HEK293 (cell line): ENCODE measurements around the gene CCDC61.

Source experiments
- GLIS1 ChIP-seq: fragments of 450-650 bp; formaldehyde crosslinking; IDR thresholded peaks from 2 replicates; pipeline ENCODE4 v1.5.1; 2016; ENCODE audit warnings: missing biosample characterization, missing genetic modification characterization
- INSM2 ChIP-seq: fragments of 450-650 bp; formaldehyde crosslinking; IDR thresholded peaks from 2 replicates; pipeline ENCODE4 v1.5.1; 2016; ENCODE audit warnings: missing biosample characterization, missing genetic modification characterization
- KLF17 ChIP-seq: fragments of 450-650 bp; formaldehyde crosslinking; IDR thresholded peaks from 2 replicates; pipeline ENCODE4 v1.5.1; 2016; ENCODE audit warnings: missing biosample characterization, missing genetic modification characterization
- SP7 ChIP-seq: fragments of 450-650 bp; formaldehyde crosslinking; IDR thresholded peaks from 2 replicates; pipeline ENCODE4 v1.5.1; 2016; ENCODE audit warnings: missing biosample characterization, missing genetic modification characterization
- YY2 ChIP-seq: fragments of 450-650 bp; formaldehyde crosslinking; IDR thresholded peaks from 2 replicates; pipeline ENCODE4 v1.5.1; 2016; ENCODE audit warnings: missing biosample characterization, missing genetic modification characterization
- ZBTB11 ChIP-seq: fragments of 450-650 bp; formaldehyde crosslinking; conservative IDR thresholded peaks from 2 replicates; pipeline ENCODE4 v1.5.1; 2016; ENCODE audit warnings: low read depth, missing biosample characterization, missing genetic modification characterization
- ZBTB21 ChIP-seq: fragments of 450-650 bp; formaldehyde crosslinking; IDR thresholded peaks from 2 replicates; pipeline ENCODE4 v1.5.1; 2017; ENCODE audit warnings: missing biosample characterization, missing genetic modification characterization
- ZFP69B ChIP-seq: fragments of 450-650 bp; formaldehyde crosslinking; IDR thresholded peaks from 2 replicates; pipeline ENCODE4 v1.5.1; 2016; ENCODE audit warnings: missing biosample characterization, missing genetic modification characterization
- ZNF146 ChIP-seq: fragments of 450-650 bp; formaldehyde crosslinking; IDR thresholded peaks from 2 replicates; pipeline ENCODE4 v1.5.1; 2016; ENCODE audit warnings: missing biosample characterization, missing genetic modification characterization
- ZNF18 ChIP-seq: fragments of 450-650 bp; formaldehyde crosslinking; IDR thresholded peaks from 2 replicates; pipeline ENCODE4 v1.5.1; 2016; ENCODE audit warnings: missing biosample characterization, missing genetic modification characterization
- ZNF335 ChIP-seq: fragments of 450-650 bp; formaldehyde crosslinking; conservative IDR thresholded peaks from 2 replicates; pipeline ENCODE4 v1.5.1; 2016; ENCODE audit warnings: missing biosample characterization, missing genetic modification characterization
- ZNF404 ChIP-seq: fragments of 450-650 bp; formaldehyde crosslinking; IDR thresholded peaks from 2 replicates; pipeline ENCODE4 v1.5.1; 2017; ENCODE audit warnings: missing biosample characterization, missing genetic modification characterization
- ZNF473 ChIP-seq: fragments of 450-650 bp; formaldehyde crosslinking; IDR thresholded peaks from 2 replicates; pipeline ENCODE4 v1.5.1; 2017; ENCODE audit warnings: missing biosample characterization, missing genetic modification characterization
- ZNF48 ChIP-seq: fragments of 450-650 bp; formaldehyde crosslinking; IDR thresholded peaks from 2 replicates; pipeline ENCODE4 v1.5.1; 2016; ENCODE audit warnings: missing biosample characterization, missing genetic modification characterization
- ZNF488 ChIP-seq: fragments of 450-650 bp; formaldehyde crosslinking; IDR thresholded peaks from 2 replicates; pipeline ENCODE4 v1.5.1; 2016; ENCODE audit warnings: missing biosample characterization, missing genetic modification characterization
- ZNF514 ChIP-seq: fragments of 450-650 bp; formaldehyde crosslinking; IDR thresholded peaks from 2 replicates; pipeline ENCODE4 v1.5.1; 2016; ENCODE audit warnings: missing biosample characterization, missing genetic modification characterization
- ZNF548 ChIP-seq: fragments of 450-650 bp; formaldehyde crosslinking; IDR thresholded peaks from 2 replicates; pipeline ENCODE4 v1.5.1; 2016; ENCODE audit warnings: missing biosample characterization, missing genetic modification characterization
- ZNF561 ChIP-seq: fragments of 450-650 bp; IDR thresholded peaks from 2 replicates; pipeline ENCODE4 v1.5.1; 2018; ENCODE audit warnings: missing biosample characterization, missing genetic modification characterization, borderline replicate concordance
- ZNF600 ChIP-seq: fragments of 450-650 bp; formaldehyde crosslinking; IDR thresholded peaks from 2 replicates; pipeline ENCODE4 v1.5.1; 2016; ENCODE audit warnings: missing biosample characterization, missing genetic modification characterization
- ZNF621 ChIP-seq: fragments of 450-650 bp; formaldehyde crosslinking; IDR thresholded peaks from 2 replicates; pipeline ENCODE4 v1.5.1; 2017; ENCODE audit warnings: missing biosample characterization, missing genetic modification characterization
- ZNF623 ChIP-seq: fragments of 450-650 bp; formaldehyde crosslinking; IDR thresholded peaks from 2 replicates; pipeline ENCODE4 v1.5.1; 2016; ENCODE audit warnings: missing biosample characterization, missing genetic modification characterization
- ZNF645 ChIP-seq: fragments of 450-650 bp; formaldehyde crosslinking; IDR thresholded peaks from 2 replicates; pipeline ENCODE4; 2016; ENCODE audit warnings: missing biosample characterization, missing genetic modification characterization
- ZNF660 ChIP-seq: fragments of 450-650 bp; IDR thresholded peaks from 2 replicates; pipeline ENCODE4 v1.5.1; 2018; ENCODE audit warnings: missing biosample characterization, mild to moderate bottlenecking, missing genetic modification characterization
- ZNF76 ChIP-seq: fragments of 450-650 bp; formaldehyde crosslinking; IDR thresholded peaks from 2 replicates; pipeline ENCODE4; 2016; ENCODE audit warnings: low read depth, missing biosample characterization, missing genetic modification characterization, borderline replicate concordance
- ZSCAN30 ChIP-seq: fragments of 450-650 bp; IDR thresholded peaks from 2 replicates; pipeline ENCODE4 v1.5.1; 2018; ENCODE audit warnings: missing biosample characterization, mild to moderate bottlenecking, missing genetic modification characterization, moderate library complexity
- ZSCAN5A ChIP-seq: fragments of 450-650 bp; formaldehyde crosslinking; IDR thresholded peaks from 2 replicates; pipeline ENCODE4 v1.5.1; 2016; ENCODE audit warnings: missing biosample characterization, missing genetic modification characterization

CCDC61 gene

GRCh38 chr19:45952686-45953505 lies 42.4 kb upstream of the CCDC61 start (continued):
- peak; percentile 80 for TF ChIP-seq ZNF335 (tag by site-specific recombination)
- TF ChIP-seq ZNF488 (tag by site-specific recombination), result no peak
- TF ChIP-seq ZSCAN30 (tag by site-specific recombination), result peak; percentile 58; the same call in 1 of the 2 replicates
- TF ChIP-seq ZFP69B, result peak; percentile 54; the same call in 1 of the 2 replicates
- TF ChIP-seq ZNF561, result no peak; the same call in none of the 2 replicates
- TF ChIP-seq ZNF18 (tag by site-specific recombination), result no peak
- no peak for TF ChIP-seq KLF17
- no peak for TF ChIP-seq ZNF514 (tag by site-specific recombination)
- peak; percentile 96 for TF ChIP-seq ZBTB11
- peak; percentile 60 for TF ChIP-seq GLIS1 (tag by site-specific recombination)
- peak; percentile 81 for TF ChIP-seq ZNF660 (tag by site-specific recombination)
- no peak for TF ChIP-seq ZNF473 (tag by site-specific recombination)
- TF ChIP-seq ZNF404, result no peak
- TF ChIP-seq ZNF146 (tag by site-specific recombination), result no peak
- TF ChIP-seq ZNF48 (tag by site-specific recombination), result no peak
- TF ChIP-seq ZNF600 (tag by site-specific recombination), result peak; percentile 21; the same call in 1 of the 2 replicates
- TF ChIP-seq YY2 (tag by site-specific recombination), result peak; percentile 72; the same call in 1 of the 2 replicates
- no peak for TF ChIP-seq ZNF76 (tag by site-specific recombination)
- no peak for TF ChIP-seq INSM2 (tag by site-specific recombination)
- no peak for TF ChIP-seq ZNF621 (tag by site-specific recombination)
- no peak for TF ChIP-seq ZSCAN5A
- no peak for TF ChIP-seq ZNF548 (tag by site-specific recombination)
- TF ChIP-seq ZBTB21 (tag by site-specific recombination), result peak; percentile 64
- no peak for TF ChIP-seq ZNF623
- no peak for TF ChIP-seq ZNF645 (tag by site-specific recombination)
- no peak; the same call in none of the 2 replicates for TF ChIP-seq SP7 (tag by site-specific recombination)
